ENCODE data around the gene LAMA5. TPM values are rescaled to one million over a fixed set of nuclear protein-coding genes. Genes with fewer than 3 reads are reported as not detected.
A peak's percentile ranks its signal among the peaks of the same experiment; 100 is the strongest.

The LAMA5 gene
- total RNA-seq, 1 experiment from 2014 or later = 321 TPM

GRCh38 chr20:62368392-62368975 lies 1.4 kb upstream of the LAMA5 start:
- Histone ChIP-seq H3K9ac (ENCODE audit: low read length) (peak overlapping the region; percentile 51), H3K9me3 (ENCODE audit: control insufficient read depth in 1 of 2, insufficient read depth in 1 of 2, low read depth in 1 of 2, low read length in 2 of 2) (no peaks in the 10 kb centered on the region), H3K4me1 (ENCODE audit: control insufficient read depth in 1 of 2, insufficient read depth in 2 of 2, low read length in 2 of 2) (peaks cover 60 to 71% of the 10 kb centered on the region in 2 experiments), H3K79me2 (ENCODE audit: insufficient read depth, low read length) (peaks cover 35% of the 10 kb centered on the region), H3K4me2 (ENCODE audit: low read length) (peak overlapping the region; percentile 100), H4K20me1 (ENCODE audit: insufficient read depth) (no peaks in the 10 kb centered on the region), H3K9me2 (ENCODE audit: insufficient read depth) (no peaks in the 10 kb centered on the region), H3K27ac (ENCODE audit: low read depth, low read length) (peak overlapping the region; percentile 52; the same call in 1 of the 2 replicates), H3K27me3 (ENCODE audit: insufficient read depth, low read length) (no peaks in the 10 kb centered on the region), H2AFZ (ENCODE audit: low read depth, low read length, poor library complexity, severe bottlenecking) (no peak overlapping the region), H3K4me3 (replicated peaks in 1 of 2; ENCODE audit: low read depth in 1 of 2, low read length in 2 of 2) (peak overlapping the region; percentile 34 to 83), H3K36me3 (ENCODE audit: control insufficient read depth in 1 of 2, insufficient read depth in 2 of 2, low read length in 2 of 2) (no peaks in the 10 kb centered on the region)
- DNase-seq (ENCODE audit: low read depth, low spot score) (no peak), ATAC-seq (no peak)
- intact Hi-C loops (cut with micrococcal nuclease) = loop anchor here (5.0 kb wide), 1 partner anchor 66 kb away; the partner anchor contains the start of gene ADRM1
- TF ChIP-seq SRF (IDR thresholded peaks at IDR 0.05; ENCODE audit: low read depth) (no peak), SIN3A (IDR thresholded peaks at IDR 0.05; ENCODE audit: low read depth) (no peak), EZH2 (IDR thresholded peaks at IDR 0.05) (no peak), POLR2A (IDR thresholded peaks at IDR 0.05; ENCODE audit: borderline replicate concordance, extremely low read depth, insufficient read depth, insufficient read length) (no peak), JUND (IDR thresholded peaks at IDR 0.05) (no peak), ZBTB33 (IDR thresholded peaks at IDR 0.05; ENCODE audit: extremely low read depth, insufficient replicate concordance, low read length) (no peak), RAD21 (IDR thresholded peaks at IDR 0.05; ENCODE audit: low read depth) (no peak), FOSL1 (IDR thresholded peaks at IDR 0.05; ENCODE audit: low read depth) (no peak), CTCF (IDR thresholded peaks at IDR 0.05 in 2 of 3, conservative IDR thresholded peaks at IDR 0.05 in 1 of 3; ENCODE audit: borderline replicate concordance in 1 of 3, insufficient read depth in 1 of 3, low read depth in 2 of 3, low read length in 2 of 3) (no peak), POLR2AphosphoS5 (IDR thresholded peaks at IDR 0.05; ENCODE audit: low read depth, low read length) (no peak), REST (IDR thresholded peaks at IDR 0.05; ENCODE audit: low read depth) (no peak)
- ChIA-PET CTCF (interaction anchor here (1.0 to 1.7 kb wide), 4 partner anchors 9 to 68 kb away, joined by 3 to 10 read pairs (median 6); no protein-coding TSS in a partner anchor), POLR2A (interaction anchor here (0.9 to 1.6 kb wide), 5 partner anchors 9 to 18 kb away, joined by 3 to 9 read pairs (median 5); partner anchors contain the start of gene RPS21), RAD21 (ENCODE audit: low non-redundant PET in 1 of 2, low total read pairs in 2 of 2, uncharacterized antibody in 2 of 2, unreplicated experiment in 2 of 2) (interaction anchor here in 1 of 2 experiments (0.6 kb wide), 1 partner anchor 12 kb away, joined by 6 read pairs; no protein-coding TSS in a partner anchor)
- no TSS peak for BruUV-seq (replicated peaks)
